ENCODE measurements around the gene BAG5.

BAG5 gene

GRCh38 chr14:103578401-103579075 is 16.1 kb upstream of the BAG5 start:
- DNase-seq (ENCODE audit: low read depth), result no peak
- TF ChIP-seq CTCF (IDR thresholded peaks at IDR 0.05; ENCODE audit: low read length, missing control alignments), result no peak
- H3K4me3 ChIP-seq (replicated peaks; ENCODE audit: low read depth, low read length), result no peak overlapping the region

- peak; percentile 92 for DNase-seq (ENCODE audit: low read depth)
- H3K4me3 ChIP-seq (replicated peaks; ENCODE audit: low read depth, low read length), result no peak overlapping the region
- no peak for TF ChIP-seq CTCF (IDR thresholded peaks at IDR 0.05; ENCODE audit: low read length, missing control alignments)
Observed at GRCh38 chr14:103576371-103577024, 14.0 kb upstream of the BAG5 start.

- DNase-seq (ENCODE audit: low read depth), result no peak
- no peak for TF ChIP-seq CTCF (IDR thresholded peaks at IDR 0.05; ENCODE audit: low read length, missing control alignments)
- H3K4me3 ChIP-seq (replicated peaks; ENCODE audit: low read depth, low read length), result no peak overlapping the region
Observed at GRCh38 chr14:103574707-103575285, 12.3 kb upstream of the BAG5 start.

- no peak for DNase-seq (ENCODE audit: low read depth)
- no peak overlapping the region for H3K4me3 ChIP-seq (replicated peaks; ENCODE audit: low read depth, low read length)
- TF ChIP-seq CTCF (IDR thresholded peaks at IDR 0.05; ENCODE audit: low read length, missing control alignments), result no peak
Observed at GRCh38 chr14:103574104-103574503, 11.6 kb upstream of the BAG5 start.

GRCh38 chr14:103569408-103569807 is 7.0 kb upstream of the BAG5 start:
- TF ChIP-seq CTCF (IDR thresholded peaks at IDR 0.05; ENCODE audit: low read length, missing control alignments), result no peak
- DNase-seq (ENCODE audit: low read depth), result no peak
- H3K4me3 ChIP-seq (replicated peaks; ENCODE audit: low read depth, low read length), result no peak overlapping the region

GRCh38 chr14:103568952-103569351 is 6.5 kb upstream of the BAG5 start:
- H3K4me3 ChIP-seq (replicated peaks; ENCODE audit: low read depth, low read length), result no peak overlapping the region
- no peak for TF ChIP-seq CTCF (IDR thresholded peaks at IDR 0.05; ENCODE audit: low read length, missing control alignments)
- DNase-seq (ENCODE audit: low read depth), result no peak
